HG02759 (cell line): Measurements from ENCODE around the gene APLP2.
"Not testable (repeated sequence)": the region's sequence is repeated elsewhere in the genome, so short reads cannot be mapped to it uniquely, and the experiment has no call there.

Source experiments
- ATAC-seq: cut with Tn5 transposase; IDR thresholded peaks from one replicate; pipeline ENCODE4 v1.9.1; 2021; ENCODE audit warnings: mild to moderate bottlenecking, moderate library complexity; ENCODE audit not compliant: unreplicated experiment

The APLP2 gene

DNA sequence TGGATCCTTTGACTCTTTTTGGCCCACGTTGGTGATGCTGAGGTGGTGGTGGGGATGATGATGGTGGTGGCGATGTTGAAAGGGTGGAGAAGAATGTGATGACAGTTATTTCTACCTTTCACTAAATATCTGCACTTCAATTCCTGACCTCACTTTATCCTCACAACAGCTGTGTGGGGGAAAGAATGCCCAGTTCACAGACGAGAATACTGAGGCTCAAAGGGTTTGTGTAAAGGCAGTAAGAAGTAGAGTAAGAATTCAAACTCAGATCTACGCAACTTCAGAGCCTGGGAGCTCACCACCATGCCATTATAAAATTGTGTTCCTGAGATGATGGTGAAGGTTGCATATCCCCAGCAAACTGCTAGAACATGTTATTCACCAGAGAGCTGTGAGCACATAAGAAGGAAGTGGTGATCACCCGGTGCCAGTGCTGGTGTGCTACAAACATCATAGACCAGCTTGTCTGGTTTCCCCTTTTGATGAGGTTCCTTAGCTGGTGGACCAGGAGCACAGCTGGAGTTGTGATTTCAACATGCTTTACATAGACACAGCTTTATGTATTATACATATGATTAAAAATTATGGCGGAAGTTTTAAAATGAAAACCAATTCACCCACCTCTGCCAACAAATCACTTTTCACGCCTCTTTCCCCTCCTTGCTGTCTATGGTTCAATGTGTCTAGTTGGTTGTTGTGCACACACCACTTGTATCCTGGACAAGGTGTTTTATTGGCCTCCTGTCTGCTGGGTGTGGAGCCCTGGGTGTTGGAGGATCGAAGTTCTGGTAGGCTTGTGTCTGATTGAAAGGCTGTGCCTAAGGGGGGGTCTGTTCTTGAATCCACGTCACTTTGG, 96.1 kb downstream of the APLP2 start:
- no peak for ATAC-seq

DNA sequence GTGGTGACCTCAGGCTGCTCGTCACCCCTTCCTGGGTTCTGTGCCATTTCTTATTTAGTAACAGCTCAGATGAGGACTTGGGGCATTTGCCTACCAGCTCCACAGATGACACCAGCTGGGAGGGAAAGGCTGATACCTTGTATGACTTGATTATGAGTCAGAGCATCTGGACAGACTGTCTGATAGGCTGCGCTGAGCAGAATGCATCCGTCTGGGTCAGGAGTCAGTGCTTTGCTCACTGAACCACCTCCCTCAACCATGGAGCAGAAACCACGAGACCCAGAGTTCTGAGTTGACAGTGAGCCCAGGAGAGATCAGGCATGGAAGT, 96.7 kb downstream of the APLP2 start:
- ATAC-seq, result no peak

DNA sequence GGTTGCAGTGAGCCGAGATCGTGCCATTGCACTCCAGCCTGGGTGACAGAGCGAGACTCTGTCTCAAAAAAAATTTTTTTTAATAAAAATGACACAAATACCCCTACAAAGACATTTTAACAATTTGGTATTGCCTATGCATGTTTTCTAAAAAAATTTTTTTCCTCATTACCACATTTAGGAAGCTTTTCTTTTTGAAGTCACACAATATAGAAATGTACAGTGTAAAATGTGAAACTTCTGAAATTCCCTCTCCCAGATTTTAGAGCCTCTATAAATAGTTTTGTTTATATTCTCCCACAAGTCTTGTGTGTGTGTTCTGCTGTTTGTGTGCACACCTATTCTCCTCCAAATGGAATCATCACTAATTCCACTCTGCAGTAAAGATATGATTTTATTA, 97.5 kb downstream of the APLP2 start:
- no peak for ATAC-seq

DNA sequence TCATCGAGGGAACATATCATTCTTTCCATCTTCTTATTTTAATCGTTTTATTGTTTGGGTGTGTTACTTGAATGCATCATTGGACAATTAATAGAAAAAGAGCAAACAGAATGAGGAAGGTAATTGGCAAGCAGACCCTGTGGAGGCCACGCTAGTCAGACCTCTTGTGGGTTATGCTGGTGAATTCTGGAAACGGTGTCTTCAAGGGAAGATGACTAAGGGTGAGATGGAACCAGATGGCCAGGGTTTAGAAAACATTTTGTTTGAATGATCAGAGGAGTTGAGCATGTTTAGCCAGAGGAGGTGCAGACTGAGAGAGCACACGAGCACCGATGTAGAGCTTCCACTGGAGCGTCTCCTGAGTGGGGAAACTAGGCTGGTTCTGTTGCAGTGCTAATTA, 98.4 kb downstream of the APLP2 start:
- ATAC-seq, result no peak

DNA sequence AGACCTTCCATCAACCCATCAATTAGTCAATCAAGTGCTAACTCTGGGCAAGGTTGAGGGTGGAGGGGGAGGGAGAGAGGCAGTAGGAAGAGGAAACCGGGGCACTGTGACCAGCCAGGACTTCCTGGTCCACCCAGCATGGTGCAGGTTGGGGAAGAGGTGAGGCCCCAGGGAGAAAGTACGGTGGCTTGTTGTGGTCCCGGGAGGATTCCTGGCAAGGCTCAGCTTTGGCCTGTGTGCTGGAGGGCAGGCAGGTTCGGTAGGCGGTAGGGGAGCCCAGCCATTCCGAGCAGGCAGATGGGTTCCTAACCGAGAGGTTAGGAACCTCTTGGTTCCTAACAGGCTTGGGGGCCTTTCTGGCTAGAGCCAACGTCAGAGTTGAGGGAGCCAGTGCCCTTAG, 100.7 kb downstream of the APLP2 start:
- ATAC-seq, result no peak

DNA sequence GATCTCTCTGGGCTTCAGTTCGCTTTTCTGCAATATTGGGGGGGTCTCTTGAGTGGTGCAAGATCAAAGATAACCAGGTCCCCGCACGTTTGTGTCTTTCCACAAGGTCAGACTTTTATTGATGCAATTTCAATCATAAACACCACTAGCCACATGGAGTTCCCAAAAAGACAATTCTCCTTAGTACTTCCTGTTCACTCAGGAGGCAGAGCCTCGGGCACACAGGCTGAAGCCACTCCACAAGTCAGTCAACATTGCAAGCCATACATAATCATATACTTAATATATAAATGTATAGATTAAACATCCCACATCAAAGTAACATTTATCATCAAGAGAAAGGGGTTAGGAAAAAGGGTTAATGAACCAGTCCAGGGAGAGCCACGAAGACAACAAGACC, 101.8 kb downstream of the APLP2 start:
- no peak for ATAC-seq

DNA sequence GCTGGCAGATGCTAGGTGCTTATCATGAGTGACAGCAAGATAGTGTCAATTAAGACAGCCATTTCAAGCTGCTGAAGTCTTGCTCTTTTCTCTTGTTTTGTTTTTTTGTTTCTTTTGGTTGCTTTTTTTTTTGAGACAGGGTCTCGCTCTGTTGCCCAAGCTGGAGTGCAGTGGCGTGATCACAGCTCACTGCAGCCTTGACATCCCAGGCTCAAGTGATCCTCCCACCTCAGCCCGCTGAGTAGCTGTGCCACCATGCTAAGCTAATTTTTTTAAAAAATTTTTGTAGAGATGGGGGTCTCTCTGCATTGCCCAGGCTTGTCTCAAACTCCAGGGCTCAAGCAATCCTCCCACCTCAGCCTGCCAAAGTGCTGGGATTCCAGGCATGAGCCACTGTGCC, 102.3 kb downstream of the APLP2 start:
- ATAC-seq, result not testable (repeated sequence)

DNA sequence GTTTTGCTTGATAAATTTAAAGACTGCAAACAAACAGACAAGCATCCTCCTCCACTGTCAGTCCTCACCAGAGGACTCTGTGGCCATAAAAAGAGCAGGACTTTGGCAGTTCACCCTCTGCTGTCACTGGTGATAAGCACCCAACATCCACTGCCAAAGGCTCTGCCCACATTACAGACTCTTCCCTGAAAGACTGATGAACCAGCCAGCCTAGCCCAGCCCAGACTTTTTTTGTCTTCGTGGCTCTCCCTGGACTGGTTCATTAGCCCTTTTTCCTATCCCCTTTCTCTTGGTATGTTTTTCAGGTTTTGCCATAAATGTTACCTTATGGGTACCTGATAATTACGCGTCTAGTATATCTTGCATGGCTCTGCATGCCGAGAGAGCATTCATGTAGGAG, 104.9 kb downstream of the APLP2 start:
- ATAC-seq, result no peak

DNA sequence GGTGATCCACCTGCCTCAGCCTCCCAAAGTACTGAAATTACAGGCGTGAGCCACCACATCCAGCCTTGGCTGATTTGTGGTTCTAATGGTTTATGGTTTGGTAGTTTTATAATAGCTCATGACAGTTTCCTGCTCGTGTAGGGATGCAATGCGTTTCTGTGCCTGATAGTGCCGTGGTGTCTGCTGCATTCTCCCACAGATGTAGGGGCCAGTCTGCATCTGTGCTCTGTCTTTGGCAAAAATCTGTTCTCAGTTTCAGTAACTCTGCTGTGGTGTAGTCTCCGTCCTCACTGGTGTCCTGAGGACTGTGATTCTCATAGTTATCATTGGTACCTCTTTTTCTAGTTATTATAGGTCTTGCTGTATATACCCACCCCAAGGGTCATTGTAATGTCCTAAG, 106.2 kb downstream of the APLP2 start:
- ATAC-seq, result no peak

DNA sequence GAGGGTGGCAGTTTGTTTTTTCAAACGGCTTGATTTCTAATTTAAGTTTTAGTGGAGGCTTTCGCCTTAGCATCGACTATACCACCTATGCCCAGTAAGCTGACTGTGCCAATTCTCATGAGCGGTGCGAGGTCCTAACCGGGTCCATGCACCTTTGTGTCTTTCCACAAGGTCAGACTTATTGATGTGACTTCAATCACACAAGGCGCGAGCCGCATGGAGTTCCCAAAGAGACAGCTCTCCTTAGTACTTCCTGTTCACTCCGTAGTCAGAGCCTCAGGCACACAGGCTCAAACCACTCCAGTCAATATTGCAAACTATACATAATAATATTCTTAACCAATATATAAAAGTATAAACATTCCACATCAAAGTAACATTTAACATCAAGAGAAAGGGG, 108.1 kb downstream of the APLP2 start:
- ATAC-seq, result no peak

DNA sequence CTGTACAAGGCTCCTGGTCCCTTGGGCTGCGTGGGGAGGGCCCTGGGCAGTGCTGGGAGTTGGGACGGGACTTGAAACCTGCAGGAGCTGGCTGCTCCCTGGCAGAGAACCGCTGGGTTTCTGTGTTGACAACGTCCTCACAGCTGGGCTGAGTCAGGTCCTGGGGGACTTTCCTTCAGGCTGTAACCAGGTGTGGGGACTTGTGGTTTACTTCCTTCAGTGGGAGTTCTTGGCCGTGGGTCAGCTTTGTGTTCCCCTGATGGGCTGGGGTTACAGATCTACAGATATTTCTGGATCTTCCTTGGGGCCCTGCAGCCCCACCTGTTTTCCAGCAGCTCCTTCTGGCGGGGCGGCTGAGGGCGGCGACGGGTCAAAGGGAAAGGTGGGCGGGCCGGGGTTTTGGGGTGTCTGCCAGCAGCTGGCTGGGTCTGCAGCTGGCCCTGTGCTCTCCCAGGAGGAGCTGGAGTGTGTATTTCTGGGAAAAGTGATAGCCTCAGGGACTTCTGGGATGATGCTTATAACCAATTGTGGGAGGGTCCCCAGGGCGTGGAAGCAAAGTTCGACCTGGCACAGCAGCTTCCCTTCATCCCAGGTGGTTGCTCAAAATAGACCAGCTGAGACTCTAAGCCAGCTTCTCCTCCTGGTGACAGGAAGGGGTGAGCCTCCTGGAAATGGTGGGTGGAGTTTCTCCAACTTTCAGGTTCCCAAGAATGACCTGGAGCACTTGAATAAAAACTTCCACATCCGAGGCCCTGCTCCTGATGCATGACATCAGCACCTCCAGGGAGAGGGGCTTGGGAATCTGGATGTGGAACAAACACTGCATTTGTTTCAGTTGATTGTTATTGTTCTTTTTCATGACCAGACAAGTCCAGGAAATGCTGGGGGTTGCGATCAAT, 109.0 kb downstream of the APLP2 start:
- ATAC-seq, result no peak

DNA sequence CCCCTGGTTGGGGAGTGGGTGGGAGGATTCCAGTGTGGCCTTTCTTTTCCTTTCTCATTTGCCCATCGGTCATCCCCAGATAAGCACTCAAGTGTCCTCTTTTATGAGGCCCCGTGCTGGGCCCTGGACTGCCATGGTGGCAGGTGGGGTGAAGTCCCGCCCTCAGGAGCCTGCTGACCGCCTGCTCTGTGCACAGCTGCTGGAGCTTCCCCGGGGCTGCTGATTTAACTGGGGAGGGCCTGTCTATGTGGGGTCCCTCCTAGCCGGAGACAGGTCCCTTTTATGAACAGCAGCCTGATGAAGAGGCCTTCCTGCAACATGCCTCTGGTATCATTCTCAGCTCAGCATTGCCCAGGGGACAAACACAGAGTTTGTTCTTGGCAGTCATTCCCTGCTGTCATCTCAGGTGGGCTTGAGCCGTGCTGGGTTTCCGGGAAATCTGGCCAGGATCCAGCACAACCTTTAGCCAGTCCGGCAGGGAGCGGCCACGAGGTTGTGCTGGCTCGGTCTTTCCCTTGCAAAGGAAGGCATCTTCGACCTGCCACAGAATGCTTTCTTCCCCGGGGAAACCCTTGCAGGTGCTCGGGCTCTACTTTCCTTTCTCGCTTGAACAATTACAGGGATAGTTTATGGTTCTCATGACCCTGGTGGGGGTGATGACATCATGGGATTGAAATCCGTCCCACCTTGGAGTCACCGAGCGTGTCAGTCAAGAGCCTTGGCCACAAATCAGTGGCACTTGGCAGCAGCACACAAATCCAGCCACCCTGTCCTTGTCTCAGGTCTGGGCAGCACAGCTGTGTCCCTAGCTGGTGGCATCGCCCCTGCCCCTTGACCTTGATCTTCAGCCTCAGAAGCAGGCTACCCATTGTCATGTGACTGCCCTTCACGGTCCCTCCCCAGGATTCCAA, 110.0 kb downstream of the APLP2 start:
- ATAC-seq, result no peak

DNA sequence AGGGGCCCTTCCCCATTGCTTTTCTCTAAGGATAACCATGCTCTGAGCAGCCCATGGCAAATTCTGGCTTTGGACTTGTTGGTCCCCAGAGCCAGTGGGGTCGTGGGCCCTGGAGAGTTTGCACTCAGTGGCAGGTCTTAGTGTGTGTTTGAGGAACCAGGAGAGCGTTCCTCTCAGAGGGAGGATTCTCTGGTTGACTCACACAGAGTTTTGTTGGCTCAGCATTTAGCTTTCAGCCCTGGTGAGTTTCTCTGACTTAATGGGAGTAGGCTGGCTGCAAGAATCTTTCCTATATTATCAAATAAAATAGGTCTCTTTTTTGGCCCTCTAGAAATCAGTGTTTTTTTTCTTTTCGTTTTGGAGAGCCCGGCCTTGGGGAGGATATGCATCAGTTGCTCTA, 110.8 kb downstream of the APLP2 start:
- peak; percentile 56 for ATAC-seq

DNA sequence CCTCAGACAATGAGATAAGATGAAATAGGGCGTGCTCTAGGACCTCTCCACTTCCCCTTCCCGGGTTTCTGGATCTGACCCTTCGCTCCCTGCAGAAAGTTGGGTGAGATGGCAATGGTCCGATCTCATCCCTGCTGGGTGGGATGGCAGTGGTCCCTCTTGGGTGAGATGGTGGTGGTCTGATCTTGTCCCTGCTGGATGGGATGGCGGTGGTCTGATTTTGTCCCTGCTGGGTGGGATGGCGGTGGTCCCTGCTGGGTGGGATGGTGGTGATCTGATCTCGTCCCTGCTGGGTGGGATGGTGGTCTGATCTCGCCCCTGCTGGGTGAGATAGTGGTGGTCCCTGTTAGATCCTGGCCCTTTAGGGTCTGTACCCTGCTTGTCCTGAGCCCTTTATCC, 111.2 kb downstream of the APLP2 start:
- ATAC-seq, result no peak

DNA sequence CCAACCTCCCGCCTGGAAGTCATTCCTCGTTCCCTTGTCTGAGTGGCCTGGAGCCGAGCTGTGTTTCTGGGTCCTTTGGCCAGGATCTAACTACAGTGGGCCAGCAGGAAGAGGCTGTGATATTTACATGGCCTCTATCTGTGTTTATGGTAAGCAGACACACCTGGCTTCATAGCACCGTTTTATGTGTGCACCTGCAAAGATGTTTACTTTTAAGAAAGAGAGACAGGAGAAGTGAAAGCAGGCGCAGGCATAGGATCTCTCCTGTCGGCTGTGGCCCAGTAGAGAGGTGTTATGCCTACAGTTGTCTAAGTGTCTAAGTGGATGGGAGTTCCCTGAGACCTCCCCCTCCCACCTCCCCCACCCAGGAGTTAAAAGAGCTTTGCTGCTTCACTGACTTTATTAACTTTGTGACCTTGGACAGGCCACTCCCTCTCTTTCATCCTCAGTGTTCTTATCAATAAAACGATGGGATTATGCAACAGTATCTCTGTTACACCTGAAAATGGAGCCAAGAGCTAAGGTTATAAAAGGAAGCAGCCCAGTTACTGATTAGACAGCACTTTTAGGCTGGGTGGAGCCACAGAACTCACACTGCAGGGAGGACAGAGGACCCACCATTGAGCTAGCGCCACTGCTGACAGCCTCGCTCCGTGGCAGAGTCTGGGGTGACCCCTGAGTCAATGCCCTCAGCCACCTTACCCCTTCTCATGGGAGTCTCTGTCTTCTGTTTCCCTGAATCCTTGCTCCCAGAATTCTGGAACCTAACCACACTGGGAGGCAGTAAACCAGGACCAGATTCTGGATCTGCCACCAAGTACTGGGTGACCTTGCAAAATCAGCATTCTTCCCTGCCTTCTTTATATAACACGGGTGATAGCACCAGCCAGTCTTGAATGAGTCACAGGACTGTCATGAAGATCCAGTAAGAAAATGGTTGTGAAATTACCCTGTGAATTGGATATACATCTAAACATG, 111.9 kb downstream of the APLP2 start:
- ATAC-seq, result peak; percentile 48

DNA sequence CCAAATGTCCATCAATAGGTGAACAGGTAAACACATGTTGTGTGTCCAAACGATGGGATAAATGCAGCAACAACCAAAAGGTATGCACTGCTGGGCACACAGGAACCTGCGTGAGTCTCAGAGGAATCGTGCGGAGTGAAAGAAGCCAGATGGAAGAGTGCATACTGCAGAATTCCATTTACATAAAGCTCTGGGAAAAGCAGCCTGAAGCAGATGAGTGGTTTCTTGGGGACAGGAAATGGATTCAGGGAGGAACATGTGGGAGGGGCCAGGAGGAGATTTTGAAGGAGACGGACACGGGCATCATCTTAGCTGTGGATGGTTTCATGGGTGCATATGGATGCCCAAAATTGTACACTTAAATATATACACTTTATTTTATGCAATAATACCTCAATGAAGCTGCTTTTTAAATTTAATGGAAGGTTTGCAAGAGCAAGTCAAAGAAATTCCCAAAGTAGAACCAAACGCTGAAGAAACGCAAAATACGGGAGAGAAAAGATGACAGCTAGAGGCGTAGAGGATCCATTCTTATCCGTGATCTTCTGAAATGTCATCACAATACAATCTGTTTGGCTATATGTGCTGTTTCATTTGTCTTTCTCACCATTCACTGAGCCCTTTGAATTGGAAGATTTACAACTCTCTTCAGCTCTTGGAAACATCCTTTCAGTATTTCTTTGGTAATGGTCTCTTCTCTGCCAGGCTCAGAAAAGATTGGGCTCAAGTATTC, 114.3 kb downstream of the APLP2 start:
- no peak for ATAC-seq

DNA sequence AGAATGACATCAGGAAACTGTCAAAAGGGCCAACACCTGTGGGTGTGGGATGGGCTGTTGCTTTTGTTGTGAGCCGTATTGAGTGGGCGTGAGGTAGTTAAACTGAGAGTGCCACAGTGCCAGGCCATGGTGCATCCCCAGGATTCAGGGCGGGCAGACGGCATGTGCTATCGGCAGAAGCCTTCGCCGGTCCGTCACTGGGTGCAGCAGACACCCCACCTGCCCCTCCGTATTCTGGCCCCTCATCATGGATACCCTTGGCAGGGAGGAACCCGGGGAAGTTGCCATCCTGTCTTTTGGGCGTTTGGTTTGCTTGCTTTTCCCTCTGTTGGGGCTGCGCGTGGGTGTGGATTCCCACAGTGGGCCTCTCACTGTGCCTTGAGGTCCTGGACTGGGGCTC, 117.4 kb downstream of the APLP2 start:
- ATAC-seq, result no peak

DNA sequence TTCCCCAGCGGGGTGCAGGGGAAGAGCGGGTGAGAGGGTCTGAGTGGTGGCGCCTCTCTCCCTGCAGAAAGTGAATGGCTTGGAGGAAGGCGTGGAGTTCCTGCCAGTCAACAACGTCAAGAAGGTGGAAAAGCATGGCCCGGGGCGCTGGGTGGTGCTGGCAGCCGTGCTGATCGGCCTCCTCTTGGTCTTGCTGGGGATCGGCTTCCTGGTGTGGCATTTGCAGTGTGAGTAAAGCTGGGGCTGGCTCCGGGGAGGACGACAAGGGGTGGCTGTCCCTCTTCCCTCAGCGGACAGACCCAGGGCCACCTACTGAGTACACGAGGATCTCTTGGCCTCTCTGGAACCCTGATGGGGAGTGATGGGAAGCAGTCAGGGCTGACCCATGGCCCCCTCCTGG, 118.4 kb downstream of the APLP2 start:
- ATAC-seq, result no peak

DNA sequence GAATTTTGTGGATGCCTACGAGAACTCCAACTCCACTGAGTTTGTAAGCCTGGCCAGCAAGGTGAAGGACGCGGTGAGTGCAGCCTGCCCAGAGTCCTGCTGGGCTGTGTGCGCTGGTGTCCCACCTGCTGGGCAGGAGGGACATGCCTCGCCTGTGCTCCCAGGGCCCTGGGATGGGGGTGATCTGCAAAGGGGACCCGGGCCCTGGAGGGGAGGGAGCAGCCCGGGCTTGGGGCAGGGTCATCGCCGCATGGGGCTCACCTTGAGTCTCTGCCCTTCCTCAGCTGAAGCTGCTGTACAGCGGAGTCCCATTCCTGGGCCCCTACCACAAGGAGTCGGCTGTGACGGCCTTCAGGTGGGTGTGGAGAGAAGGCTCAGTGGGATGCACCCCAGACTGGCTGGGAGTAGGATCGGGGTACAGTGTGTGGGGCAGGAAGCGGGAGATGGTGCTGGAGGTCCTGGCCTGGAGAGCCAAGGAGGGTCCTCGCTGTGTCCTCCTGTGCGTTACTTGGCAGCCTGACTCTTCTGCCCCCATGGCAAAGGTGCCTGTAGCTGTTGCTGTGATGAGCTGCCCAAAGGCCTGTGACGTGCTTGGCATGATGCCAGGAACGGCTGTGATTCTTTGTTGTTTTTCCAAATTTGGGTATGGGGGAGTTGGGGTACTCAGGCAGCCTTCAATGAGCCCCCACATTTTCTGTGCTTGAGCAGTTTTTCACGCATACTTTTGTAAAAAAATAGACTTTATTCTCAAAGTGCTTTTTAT, 119.1 kb downstream of the APLP2 start:
- ATAC-seq, result no peak
